DMS53 (cell line): Measurements from ENCODE around the gene ZNF408.
"Not testable (repeated sequence)": the region's sequence is repeated elsewhere in the genome, so short reads cannot be mapped to it uniquely, and the experiment has no call there.

Source experiments
- DNase-seq: peaks from one replicate; lab custom pipeline; 2025; lab: John Stamatoyannopoulos, UW

ZNF408 gene

DNA sequence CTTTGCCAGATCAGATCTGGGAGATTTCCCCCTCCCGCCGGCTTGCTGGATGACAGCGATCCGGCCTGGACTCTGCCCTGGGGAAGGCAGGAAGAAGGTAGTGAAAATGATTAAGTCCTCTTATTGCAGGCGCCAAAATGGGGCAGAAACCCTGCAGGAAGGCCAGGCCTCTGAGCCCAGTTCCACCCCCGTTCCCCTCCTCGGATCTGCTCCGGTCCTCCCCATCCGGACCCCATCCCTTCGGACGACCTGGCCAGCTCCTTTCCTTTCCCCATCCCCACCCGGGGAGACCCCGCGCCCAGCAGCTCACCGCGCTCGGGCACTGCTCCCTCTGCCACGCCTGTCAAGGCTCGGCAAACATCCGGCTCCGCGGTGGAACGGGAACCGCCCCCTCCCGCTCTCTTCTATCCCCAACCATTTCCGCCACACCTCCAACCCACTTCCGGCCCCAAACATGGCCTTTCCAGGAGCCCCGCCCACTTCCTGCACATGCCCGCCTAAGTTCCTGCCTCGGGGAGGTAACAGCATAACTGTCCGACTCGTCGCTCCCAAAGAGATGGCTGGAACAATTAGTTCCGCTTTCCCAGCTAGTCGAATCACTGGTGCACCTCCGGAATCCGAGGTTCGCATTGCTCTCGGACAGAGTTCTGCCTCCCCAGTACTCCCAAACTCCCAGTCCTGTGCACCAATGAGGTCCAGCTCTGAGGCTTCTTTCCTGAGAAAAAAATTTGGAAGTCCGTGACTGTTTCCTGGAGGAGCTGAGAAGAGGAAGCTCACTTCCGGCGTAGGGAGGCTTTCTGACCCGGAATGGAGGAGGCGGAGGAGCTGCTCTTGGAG lies at the start of gene ZNF408, which contains the start of gene ARHGAP1:
Gene ZNF408 (plus strand): TSS at position 791 of the 837 bp plus-strand sequence. CDS start 17 bp downstream, at position 808.
Gene ARHGAP1 (minus strand): TSS at position 379 of the 837 bp plus-strand sequence. CDS start 4,512 bp downstream, outside the sequence.
- DNase-seq, result peak; percentile 99

- no peak for DNase-seq
Observed at GRCh38 chr11:46655631-46656030, 45.2 kb upstream of the ZNF408 start.

GRCh38 chr11:46657186-46657585 lies 43.6 kb upstream of the ZNF408 start:
- no peak for DNase-seq

DNA sequence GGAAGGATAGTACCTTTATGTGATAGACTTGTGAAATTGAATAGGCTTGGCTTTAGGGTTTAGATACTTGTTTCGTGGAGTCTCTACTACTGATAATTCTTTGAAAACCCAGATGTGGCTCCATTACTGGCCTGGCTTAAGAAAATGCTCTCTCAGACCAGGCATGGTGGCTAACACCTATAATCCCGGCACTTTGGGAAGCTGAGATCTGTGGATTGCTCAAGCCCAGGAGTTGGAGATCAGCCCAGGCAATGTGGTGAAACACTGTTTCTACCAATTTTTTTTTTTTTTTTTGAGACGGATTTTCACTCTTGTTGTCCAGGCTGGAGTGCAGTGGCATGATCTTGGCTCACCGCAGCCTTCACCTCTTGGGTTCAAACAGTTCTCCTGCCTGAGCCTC lies 42.6 kb upstream of the ZNF408 start:
- no peak for DNase-seq

GRCh38 chr11:46659908-46660307 lies 40.9 kb upstream of the ZNF408 start:
- no peak for DNase-seq

DNA sequence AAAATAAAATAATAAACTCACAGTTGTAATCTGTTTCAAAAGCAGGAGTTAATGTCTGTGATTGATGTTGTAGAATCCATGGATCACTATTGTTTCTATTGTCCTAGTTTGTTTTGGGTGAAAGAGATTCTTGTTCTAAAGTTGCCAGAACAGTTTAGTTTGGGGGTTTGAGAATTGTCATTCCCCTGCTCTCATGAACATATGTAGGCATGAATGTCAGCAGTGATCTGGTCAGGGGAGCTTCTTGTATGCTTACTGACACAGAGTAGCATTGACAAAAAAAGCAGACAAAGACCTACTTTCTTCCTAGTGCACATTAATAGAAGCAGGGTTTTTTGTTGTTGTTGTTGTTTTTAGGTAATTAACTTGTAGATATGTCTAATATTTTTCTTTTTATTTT lies 39.0 kb upstream of the ZNF408 start:
- no peak for DNase-seq

GRCh38 chr11:46662366-46662765 lies 38.5 kb upstream of the ZNF408 start:
- no peak for DNase-seq

GRCh38 chr11:46663277-46663940 lies 37.4 kb upstream of the ZNF408 start:
- no peak for DNase-seq

GRCh38 chr11:46664612-46665011 lies 36.2 kb upstream of the ZNF408 start:
- DNase-seq, result no peak

GRCh38 chr11:46665356-46665755 lies 35.5 kb upstream of the ZNF408 start:
- no peak for DNase-seq

GRCh38 chr11:46666516-46666915 lies 34.3 kb upstream of the ZNF408 start:
- DNase-seq, result no peak

DNA sequence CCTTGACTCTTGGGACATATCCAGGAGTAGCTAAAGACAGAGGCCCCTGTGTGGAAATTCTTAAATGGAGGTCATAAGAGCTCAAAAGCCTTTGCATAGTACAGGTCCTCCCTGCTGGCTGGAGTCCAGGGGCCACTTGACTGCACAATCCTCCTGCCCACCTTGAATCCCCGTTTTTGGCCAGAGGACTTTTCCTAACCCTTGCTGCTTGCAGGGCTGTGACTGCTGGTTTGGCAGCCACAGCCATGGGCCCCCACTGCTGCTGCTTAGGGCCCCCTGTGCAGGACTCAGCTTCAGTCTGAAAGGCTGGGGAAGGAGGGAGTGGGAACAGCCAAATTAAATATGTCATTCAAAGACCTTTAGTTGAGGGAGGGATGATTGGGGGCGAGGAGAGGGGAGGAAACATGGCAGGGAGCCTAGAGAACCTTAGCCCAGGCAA lies 33.8 kb upstream of the ZNF408 start:
- DNase-seq, result no peak

GRCh38 chr11:46668480-46669085 lies 32.2 kb upstream of the ZNF408 start:
- DNase-seq, result no peak

- DNase-seq, result peak; percentile 44
Observed at GRCh38 chr11:46669711-46670139, 31.1 kb upstream of the ZNF408 start.

- DNase-seq, result not testable (repeated sequence)
Observed at GRCh38 chr11:46670521-46670920, 30.3 kb upstream of the ZNF408 start.

DNA sequence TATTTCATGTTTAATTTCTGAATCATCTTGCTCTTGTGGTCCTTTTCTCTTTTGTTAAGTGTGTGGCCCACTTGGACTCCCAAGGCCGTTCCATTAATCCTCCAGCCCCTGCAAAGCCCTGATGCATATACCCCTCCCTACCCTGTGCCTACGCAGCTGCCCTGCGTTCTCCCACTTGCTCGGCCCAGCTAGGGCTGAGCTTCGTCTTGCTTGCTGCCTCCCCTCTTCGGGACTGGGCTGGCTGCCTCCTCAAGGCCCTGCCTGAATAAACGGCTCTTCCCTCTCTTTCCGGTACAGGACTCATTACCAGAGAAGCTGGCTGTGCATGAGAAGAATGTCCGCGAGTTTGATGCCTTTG lies 28.9 kb upstream of the ZNF408 start:
- DNase-seq, result no peak

DNA sequence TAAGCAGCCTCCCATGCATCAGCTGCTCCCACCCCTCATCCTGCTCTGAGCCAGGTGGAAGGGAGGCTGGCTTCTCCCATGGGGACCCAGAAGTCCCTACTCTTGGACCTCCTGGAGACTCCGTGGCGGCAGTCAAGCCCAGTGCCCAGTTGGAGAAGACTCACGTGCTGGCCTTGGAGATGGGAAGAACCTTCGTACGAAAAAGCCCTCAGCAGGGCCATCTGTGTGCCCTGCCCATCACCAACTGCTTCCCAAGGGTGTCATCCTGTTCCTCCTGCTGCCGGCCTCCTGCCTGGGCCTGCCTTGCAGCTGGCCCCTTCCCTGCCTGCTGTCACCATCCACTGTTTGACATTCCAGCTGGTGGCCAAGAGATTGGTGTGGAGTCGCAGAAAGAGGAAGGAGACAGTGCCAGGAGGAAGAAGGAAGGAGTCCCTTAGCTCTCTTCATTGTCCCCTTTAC lies 28.4 kb upstream of the ZNF408 start:
- DNase-seq, result no peak

- peak; percentile 9 for DNase-seq
Observed at GRCh38 chr11:46673713-46674462, 26.9 kb upstream of the ZNF408 start.

DNA sequence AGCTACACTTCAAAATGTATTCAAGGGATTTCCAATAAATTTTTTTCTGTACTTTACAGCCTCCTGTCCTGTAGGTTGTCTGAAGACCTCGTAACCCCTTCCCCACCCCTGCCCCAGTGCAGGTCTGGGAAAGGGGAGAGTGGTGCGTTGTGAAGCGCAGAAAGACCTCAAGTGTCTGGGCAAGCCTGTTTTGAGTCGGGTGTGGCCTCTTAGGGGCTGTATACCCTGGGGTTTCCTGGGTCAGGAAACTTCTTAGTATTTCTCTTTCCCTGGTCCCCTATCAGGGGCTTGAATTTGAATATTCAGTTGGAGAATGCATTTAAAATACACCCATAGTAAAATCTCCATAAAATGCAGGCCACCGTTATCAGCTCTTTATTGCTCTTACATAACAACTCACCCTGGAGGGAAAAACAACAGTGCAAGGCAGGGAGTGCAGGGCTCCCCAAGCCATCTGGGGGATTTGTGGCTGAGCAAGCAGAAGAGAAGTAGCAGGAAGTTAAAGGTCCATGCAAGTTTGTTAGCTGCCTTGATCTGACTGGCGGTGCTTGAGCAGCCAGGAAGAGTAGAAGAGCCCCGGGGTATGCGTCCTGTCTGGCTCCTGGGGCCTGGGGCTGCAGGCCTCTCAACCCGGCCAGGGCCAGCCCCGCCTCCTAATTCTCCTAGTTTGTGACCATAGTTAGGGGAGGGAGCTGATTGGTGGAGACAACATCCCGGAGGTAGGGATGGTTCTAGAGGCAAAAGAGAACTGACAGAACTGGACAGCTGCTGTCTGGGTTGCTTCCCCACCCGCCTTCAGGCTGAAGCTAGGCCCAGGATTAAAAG lies 26.2 kb upstream of the ZNF408 start:
- DNase-seq, result no peak

DNA sequence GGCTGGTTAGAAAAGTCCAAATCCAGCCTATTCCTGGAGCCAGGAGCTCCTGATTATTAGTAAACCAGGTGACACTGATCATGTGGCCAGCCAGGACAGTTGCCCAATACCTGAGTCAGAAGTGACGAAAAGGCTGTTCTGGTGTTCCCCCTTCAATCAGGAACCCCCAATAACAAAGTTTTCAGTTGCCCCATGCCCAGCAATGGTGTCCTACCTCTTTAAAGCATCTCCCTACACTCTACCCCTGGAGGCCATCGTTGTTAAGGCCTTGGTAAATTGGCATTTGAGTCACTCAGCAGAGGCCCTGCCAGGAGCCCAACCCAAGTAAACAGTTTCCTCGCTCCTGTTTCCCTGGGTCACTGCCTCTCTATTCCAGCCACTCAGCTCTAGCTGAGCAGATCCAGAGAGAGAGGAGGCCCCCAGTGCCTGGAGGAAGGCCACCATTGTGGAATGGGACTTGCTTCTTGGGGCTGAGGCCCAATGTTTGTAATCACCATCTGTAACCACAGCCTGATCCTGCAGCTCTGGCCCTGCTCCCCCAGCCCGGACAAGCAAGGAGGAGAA lies 25.5 kb upstream of the ZNF408 start:
- peak; percentile 15 for DNase-seq

- no peak for DNase-seq
Observed at GRCh38 chr11:46675949-46676348, 24.9 kb upstream of the ZNF408 start.
